Natural killer cell (primary cell): ENCODE data around the gene IL15. TPM values are rescaled to one million over a fixed set of nuclear protein-coding genes. Genes with fewer than 3 reads are reported as not detected.
"Not testable (repeated sequence)": the region's sequence is repeated elsewhere in the genome, so short reads cannot be mapped to it uniquely, and the experiment has no call there.

Source experiments
- ATAC-seq, 3 donors: fragments of 150-1000 bp in 2 of 3; fragments of 200-7000 bp in 1 of 3; cut with Tn5 transposase; 1 replicate in 1 of 3; 2 replicates in 2 of 3; pipeline ENCODE4 v1.10.0; 2021; ENCODE audit warnings: mild to moderate bottlenecking in 2 of 3, moderate library complexity in 2 of 3
- DNase-seq, 2 donors: peaks; one replicate each; pipeline versions ENCODE4 v3.0.0 to v3.0.0-alpha.2; 2013 to 2021; ENCODE audit warnings: mixed read lengths in 1 of 2
- H3K27ac ChIP-seq: one replicate; pipeline ENCODE4 v1.5.1; 2013; ENCODE audit warnings: mild to moderate bottlenecking, low read length
- H3K27me3 ChIP-seq: one replicate; pipeline ENCODE4 v1.6.1; 2013; ENCODE audit warnings: low read length; ENCODE audit not compliant: control insufficient read depth, insufficient read depth
- H3K36me3 ChIP-seq: one replicate; pipeline ENCODE4 v1.6.1; 2013; ENCODE audit warnings: low read length; ENCODE audit not compliant: control insufficient read depth, insufficient read depth
- H3K4me1 ChIP-seq: one replicate; pipeline ENCODE4 v1.6.1; 2013; ENCODE audit warnings: low read length; ENCODE audit not compliant: control insufficient read depth, insufficient read depth
- H3K4me3 ChIP-seq: one replicate; pipeline ENCODE4 v1.5.1; 2013; ENCODE audit warnings: low read length
- H3K9me3 ChIP-seq: one replicate; pipeline ENCODE4 v1.6.1; 2013; ENCODE audit warnings: low read length; ENCODE audit not compliant: control insufficient read depth, insufficient read depth
- H3K27ac Mint-ChIP-seq, 2 donors: one replicate each; pipeline ENCODE4 v1.8.0; 2022; ENCODE audit warnings: mild to moderate bottlenecking in 2 of 2, mixed read lengths in 2 of 2, moderate library complexity in 1 of 2
- H3K27me3 Mint-ChIP-seq, 2 donors: one replicate each; pipeline ENCODE4 v1.8.0; 2022; ENCODE audit warnings: low read depth in 2 of 2, mixed read lengths in 2 of 2
- H3K36me3 Mint-ChIP-seq: one replicate; pipeline ENCODE4 v1.8.0; 2022; ENCODE audit warnings: mixed read lengths
- H3K4me1 Mint-ChIP-seq, 2 donors: one replicate each; pipeline ENCODE4 v1.8.0; 2022; ENCODE audit warnings: mixed read lengths in 2 of 2
- H3K4me3 Mint-ChIP-seq: one replicate; pipeline ENCODE4 v1.8.0; 2022; ENCODE audit warnings: mild to moderate bottlenecking, moderate library complexity, mixed read lengths
- H3K9me3 Mint-ChIP-seq, 2 donors: one replicate each; pipeline ENCODE4 v1.8.0; 2022; ENCODE audit warnings: mixed read lengths in 2 of 2
- WGBS: methylation state at CpG from one replicate; pipeline ENCODE4 v1.1.7; 2013; ENCODE audit warnings: missing lambda C conversion rate; ENCODE audit not compliant: insufficient coverage; 5-methylcytosine and 5-hydroxymethylcytosine counted together
- intact Hi-C: fragments of 100-400 bp; cut with micrococcal nuclease; formaldehyde crosslinking; loops from one replicate; pipeline ENCODE4 v1.14.2; 2022
- total RNA-seq, 4 donors: library from RNA; stranded (reverse); fragments of 120-200 nt in 1 of 4; gene quantifications; one replicate each; pipeline versions ENCODE4 v1.2.3 to v1.2.4, GENCODE V29; 2013 to 2022
- TF ChIP-seq, protein P1 (sequence below): fragments of 200-600 bp; IDR thresholded peaks from one replicate; pipeline ENCODE4 v1.8.0; 2022; ENCODE audit warnings: antibody characterized with exemption

The IL15 gene
- total RNA-seq, 3 donors from 2014 or later (not counting 1 experiment from before 2014, with no cell fraction given): 6.0 to 8.1 (median 7.8) TPM

DNA sequence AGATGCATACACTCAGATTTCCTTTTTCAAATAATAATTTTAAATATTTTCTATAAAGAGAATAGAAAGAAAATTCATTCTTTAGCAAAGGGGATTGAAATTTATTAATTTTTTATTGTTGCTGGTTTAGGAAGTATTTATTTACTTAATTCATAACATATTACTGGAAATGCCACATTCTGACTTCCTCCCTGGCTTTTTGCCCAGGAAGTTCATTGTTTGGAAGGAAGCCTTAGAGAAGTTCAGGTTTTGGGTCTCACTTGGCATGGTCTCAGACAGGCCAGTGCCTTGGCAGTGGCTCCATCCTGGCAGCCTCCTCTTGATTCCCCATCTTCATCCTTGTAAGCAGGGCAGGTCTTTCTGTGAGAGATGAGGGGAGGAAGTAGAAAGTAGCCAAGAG, 50.5 kb downstream of the IL15 start:
- Mint-ChIP-seq H3K27ac (no peak overlapping the region), H3K36me3 (no peaks in the 10 kb centered on the region), H3K9me3 (no peaks in the 10 kb centered on the region), H3K4me3 (no peak overlapping the region), H3K27me3 (no peaks in the 10 kb centered on the region), H3K4me1 (no peaks in the 10 kb centered on the region)
- H3K9me3 ChIP-seq: no peaks in the 10 kb centered on the region
- DNase-seq (no peak), ATAC-seq (no peak)
- no peaks in the 10 kb centered on the region for H3K27me3 ChIP-seq
- H3K4me3 ChIP-seq: no peak overlapping the region
- H3K4me1 ChIP-seq: no peaks in the 10 kb centered on the region
- no peak overlapping the region for H3K27ac ChIP-seq
- intact Hi-C loops: no loop called here
- TF ChIP-seq, protein P1, sequence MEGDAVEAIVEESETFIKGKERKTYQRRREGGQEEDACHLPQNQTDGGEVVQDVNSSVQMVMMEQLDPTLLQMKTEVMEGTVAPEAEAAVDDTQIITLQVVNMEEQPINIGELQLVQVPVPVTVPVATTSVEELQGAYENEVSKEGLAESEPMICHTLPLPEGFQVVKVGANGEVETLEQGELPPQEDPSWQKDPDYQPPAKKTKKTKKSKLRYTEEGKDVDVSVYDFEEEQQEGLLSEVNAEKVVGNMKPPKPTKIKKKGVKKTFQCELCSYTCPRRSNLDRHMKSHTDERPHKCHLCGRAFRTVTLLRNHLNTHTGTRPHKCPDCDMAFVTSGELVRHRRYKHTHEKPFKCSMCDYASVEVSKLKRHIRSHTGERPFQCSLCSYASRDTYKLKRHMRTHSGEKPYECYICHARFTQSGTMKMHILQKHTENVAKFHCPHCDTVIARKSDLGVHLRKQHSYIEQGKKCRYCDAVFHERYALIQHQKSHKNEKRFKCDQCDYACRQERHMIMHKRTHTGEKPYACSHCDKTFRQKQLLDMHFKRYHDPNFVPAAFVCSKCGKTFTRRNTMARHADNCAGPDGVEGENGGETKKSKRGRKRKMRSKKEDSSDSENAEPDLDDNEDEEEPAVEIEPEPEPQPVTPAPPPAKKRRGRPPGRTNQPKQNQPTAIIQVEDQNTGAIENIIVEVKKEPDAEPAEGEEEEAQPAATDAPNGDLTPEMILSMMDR: no peak
- no peaks in the 10 kb centered on the region for H3K36me3 ChIP-seq

DNA sequence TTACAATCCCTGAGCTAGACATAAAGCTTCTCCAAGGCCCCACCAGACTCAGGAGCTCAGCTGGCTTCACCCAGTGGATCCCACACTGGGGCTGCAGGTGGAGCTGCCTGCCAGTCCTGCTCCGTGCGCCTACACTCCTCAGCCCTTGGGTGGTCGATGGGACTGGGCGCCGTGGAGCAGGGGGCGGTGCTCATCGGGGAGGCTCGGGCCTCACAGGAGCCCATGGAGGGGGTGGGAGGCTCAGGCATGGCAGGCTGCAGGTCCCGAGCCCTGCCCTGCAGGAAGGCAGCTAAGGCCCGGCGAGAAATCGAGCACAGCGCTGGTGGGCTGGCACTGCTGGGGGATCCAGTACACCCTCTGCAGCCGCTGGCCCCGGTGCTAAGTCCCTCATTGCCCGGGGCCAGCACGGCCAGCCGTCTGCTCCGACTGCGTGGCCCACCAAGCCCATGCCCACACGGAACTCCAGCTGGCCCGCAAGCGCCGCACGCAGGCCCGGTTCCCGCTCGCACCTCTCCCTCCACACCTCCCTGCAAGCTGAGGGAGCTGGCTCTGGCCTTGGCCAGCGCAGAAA, 53.4 kb downstream of the IL15 start:
- H3K9me3 Mint-ChIP-seq, H3K27me3 ChIP-seq, ATAC-seq, H3K27me3 Mint-ChIP-seq, DNase-seq, intact Hi-C loops, H3K27ac ChIP-seq, H3K4me3 ChIP-seq, H3K36me3 ChIP-seq, H3K36me3 Mint-ChIP-seq, H3K4me1 Mint-ChIP-seq, H3K4me3 Mint-ChIP-seq, H3K4me1 ChIP-seq, H3K27ac Mint-ChIP-seq, H3K9me3 ChIP-seq: not testable (repeated sequence)
- WGBS: 95% methylated on average over 27 of the region's 29 CpGs

DNA sequence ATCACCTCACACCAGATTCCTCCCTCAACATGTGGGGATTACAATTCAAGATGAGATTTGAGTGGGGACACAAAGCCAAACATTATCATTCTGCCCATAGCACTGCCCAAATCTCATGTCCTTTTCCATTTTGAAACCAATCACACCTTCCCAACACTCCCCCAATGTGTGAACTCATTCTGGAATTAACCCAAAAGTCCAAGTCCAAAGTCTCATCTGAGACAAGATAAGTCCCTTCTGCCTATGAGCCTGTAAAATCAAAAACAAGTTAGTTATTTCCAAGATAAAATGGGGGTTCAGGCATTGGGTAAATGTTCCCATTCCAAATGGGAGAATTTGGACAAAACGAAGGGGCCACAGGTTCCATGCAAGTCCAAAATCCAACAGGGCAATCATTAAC, 54.9 kb downstream of the IL15 start:
- H3K27me3 ChIP-seq, ATAC-seq, H3K36me3 Mint-ChIP-seq, H3K4me3 ChIP-seq, intact Hi-C loops, H3K4me3 Mint-ChIP-seq, H3K36me3 ChIP-seq, H3K27ac ChIP-seq, H3K4me1 ChIP-seq, H3K27me3 Mint-ChIP-seq, H3K4me1 Mint-ChIP-seq, DNase-seq, H3K27ac Mint-ChIP-seq, H3K9me3 Mint-ChIP-seq, H3K9me3 ChIP-seq: not testable (repeated sequence)
- 92% methylated on average over 1 of the region's 1 CpG for WGBS

- intact Hi-C loops: no loop called here
- Histone ChIP-seq H3K27ac (no peak overlapping the region), H3K36me3 (no peaks in the 10 kb centered on the region), H3K9me3 (no peaks in the 10 kb centered on the region), H3K4me3 (no peak overlapping the region), H3K4me1 (no peaks in the 10 kb centered on the region), H3K27me3 (no peaks in the 10 kb centered on the region)
- Mint-ChIP-seq H3K4me3 (no peak overlapping the region), H3K4me1 (peaks cover 0 to 5% of the 10 kb centered on the region in 2 donors), H3K36me3 (no peaks in the 10 kb centered on the region), H3K27ac (no peak overlapping the region), H3K27me3 (no peaks in the 10 kb centered on the region), H3K9me3 (no peaks in the 10 kb centered on the region)
- ATAC-seq (no peak), DNase-seq (no peak)
- TF ChIP-seq, protein P1: no peak
- WGBS: 81% methylated on average over 2 of the region's 2 CpGs
Observed at GRCh38 chr4:141692081-141692480, 55.7 kb downstream of the IL15 start.
